Prostate gland (tissue), 2 donors: Measurements from ENCODE around the gene NUFIP2. TPM values are rescaled to one million over a fixed set of nuclear protein-coding genes. Genes with fewer than 3 reads are reported as not detected.

ENCODE experiments used
- DNase-seq: peaks from one replicate; pipeline ENCODE4 v3.0.0-alpha.2; 2019; ENCODE audit warnings: low spot score
- H3K27ac ChIP-seq, 2 donors: fragments of 200-600 bp; sonication (generic); 2 replicates each; pipeline ENCODE4 v1.5.1; 2017 to 2019
- H3K27me3 ChIP-seq: fragments of 200-600 bp; sonication (generic); replicated peaks from 2 replicates; pipeline ENCODE4 v1.5.1; 2019; ENCODE audit not compliant: insufficient read depth
- H3K36me3 ChIP-seq, 2 donors: fragments of 200-600 bp; sonication (generic); 1 replicate in 1 of 2; 2 replicates in 1 of 2; pipeline versions ENCODE4 v1.5.1 to v1.8.1; 2017 to 2019
- H3K4me1 ChIP-seq: fragments of 200-600 bp; sonication (generic); replicated peaks from 2 replicates; pipeline ENCODE4 v1.5.1; 2019
- H3K4me3 ChIP-seq, 2 donors: fragments of 200-600 bp; sonication (generic); 2 replicates each; pipeline ENCODE4 v1.5.1; 2017 to 2019
- H3K9me3 ChIP-seq: fragments of 200-600 bp; sonication (generic); 2 replicates; pipeline ENCODE4 v1.5.1; 2017
- POLR2A ChIP-seq: fragments of 450-650 bp; IDR thresholded peaks from one replicate; pipeline ENCODE4 v1.6.1; 2016; ENCODE audit warnings: antibody characterized with exemption, mild to moderate bottlenecking
- POLR2AphosphoS5 ChIP-seq: sonication (generic); formaldehyde crosslinking; IDR thresholded peaks from one replicate; pipeline ENCODE4 v1.6.1; 2017; ENCODE audit warnings: antibody characterized with exemption
- WGBS: methylation state at CpG from one replicate; pipeline ENCODE4 v1.1.5; 2018; 5-methylcytosine and 5-hydroxymethylcytosine counted together
- intact Hi-C: fragments of 100-400 bp; cut with DNase I; formaldehyde crosslinking; loops from one replicate; pipeline ENCODE4 v1.14.2; 2022
- total RNA-seq, 2 donors: library from RNA; depleted of rRNA; stranded (reverse); fragments of >200 nt; gene quantifications; one replicate each; pipeline ENCODE4 v1.1.0, GENCODE V29; 2016
- TF ChIP-seq, protein P1 (sequence below), 4 experiments: fragments of 200-600 bp in 2 of 4; fragments of 450-650 bp in 2 of 4; sonication (generic) in 2 of 4; IDR thresholded peaks; 1 replicate in 3 of 4; 2 replicates in 1 of 4; pipeline ENCODE4 v1.5.1; 2016 to 2019; ENCODE audit warnings: antibody characterized with exemption in 4 of 4, mild to moderate bottlenecking in 2 of 4, moderate library complexity in 2 of 4

The NUFIP2 gene
- total RNA-seq, 2 donors from 2014 or later: 21.1 to 30.6 TPM

DNA sequence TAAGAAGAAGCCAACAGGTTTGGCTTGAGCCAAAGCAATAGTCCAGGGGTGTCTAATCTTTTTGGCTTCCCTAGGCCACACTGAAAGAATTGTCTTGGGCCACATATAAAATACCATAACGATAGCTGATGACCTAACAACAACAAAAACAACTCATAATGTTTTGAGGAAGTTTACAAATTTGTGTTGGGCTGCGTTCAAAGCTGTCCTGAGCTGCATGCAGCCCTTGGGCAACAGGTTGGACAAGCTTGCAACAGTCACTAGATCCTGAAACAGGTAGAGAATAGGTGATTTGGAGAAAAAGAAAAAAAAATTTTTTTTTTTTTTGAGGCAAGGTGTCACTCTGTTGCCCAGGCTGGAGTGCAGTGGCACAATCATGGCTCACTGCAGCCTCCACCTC is 42.8 kb downstream of the NUFIP2 start:
- TF ChIP-seq POLR2AphosphoS5 (no peak), POLR2A (no peak)
- TF ChIP-seq, protein P1, sequence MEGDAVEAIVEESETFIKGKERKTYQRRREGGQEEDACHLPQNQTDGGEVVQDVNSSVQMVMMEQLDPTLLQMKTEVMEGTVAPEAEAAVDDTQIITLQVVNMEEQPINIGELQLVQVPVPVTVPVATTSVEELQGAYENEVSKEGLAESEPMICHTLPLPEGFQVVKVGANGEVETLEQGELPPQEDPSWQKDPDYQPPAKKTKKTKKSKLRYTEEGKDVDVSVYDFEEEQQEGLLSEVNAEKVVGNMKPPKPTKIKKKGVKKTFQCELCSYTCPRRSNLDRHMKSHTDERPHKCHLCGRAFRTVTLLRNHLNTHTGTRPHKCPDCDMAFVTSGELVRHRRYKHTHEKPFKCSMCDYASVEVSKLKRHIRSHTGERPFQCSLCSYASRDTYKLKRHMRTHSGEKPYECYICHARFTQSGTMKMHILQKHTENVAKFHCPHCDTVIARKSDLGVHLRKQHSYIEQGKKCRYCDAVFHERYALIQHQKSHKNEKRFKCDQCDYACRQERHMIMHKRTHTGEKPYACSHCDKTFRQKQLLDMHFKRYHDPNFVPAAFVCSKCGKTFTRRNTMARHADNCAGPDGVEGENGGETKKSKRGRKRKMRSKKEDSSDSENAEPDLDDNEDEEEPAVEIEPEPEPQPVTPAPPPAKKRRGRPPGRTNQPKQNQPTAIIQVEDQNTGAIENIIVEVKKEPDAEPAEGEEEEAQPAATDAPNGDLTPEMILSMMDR (IDR thresholded peaks at IDR 0.05): no peak
- no peak for DNase-seq
- H3K9me3 ChIP-seq: no peaks in the 10 kb centered on the region
- H3K4me1 ChIP-seq: no peaks in the 10 kb centered on the region
- H3K27ac ChIP-seq: no peak overlapping the region
- WGBS: 51% methylated on average over 2 of the region's 2 CpGs
- no peak overlapping the region for H3K4me3 ChIP-seq
- no peaks in the 10 kb centered on the region for H3K27me3 ChIP-seq
- intact Hi-C loops: loop anchor here (5.0 kb wide), 1 partner anchor 41 kb away; the partner anchor contains the start of gene NUFIP2
- H3K36me3 ChIP-seq: no peaks in the 10 kb centered on the region

DNA sequence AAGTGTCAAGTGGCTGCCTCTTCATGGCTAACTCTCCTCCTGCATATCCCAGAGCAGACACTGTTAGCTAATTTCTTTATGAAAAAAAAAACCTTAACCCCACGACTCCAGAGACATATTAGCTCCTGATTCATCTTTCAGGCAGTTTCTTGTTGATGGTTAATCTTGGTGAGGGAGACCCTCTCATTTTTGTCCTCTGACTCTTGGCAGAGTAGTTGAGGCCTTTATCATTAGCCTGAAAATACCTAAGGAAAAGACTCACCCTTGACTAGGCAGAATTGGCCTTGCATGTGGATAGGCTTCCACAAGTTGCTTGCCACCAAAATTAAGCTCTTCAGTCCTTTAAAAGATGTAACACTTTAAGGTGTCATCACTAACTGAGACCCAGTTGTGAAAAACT is 43.3 kb downstream of the NUFIP2 start:
- 86% methylated on average over 1 of the region's 1 CpG for WGBS
- Histone ChIP-seq H3K36me3 (no peaks in the 10 kb centered on the region), H3K9me3 (no peaks in the 10 kb centered on the region), H3K27me3 (no peaks in the 10 kb centered on the region), H3K4me3 (no peak overlapping the region), H3K4me1 (no peaks in the 10 kb centered on the region), H3K27ac (no peak overlapping the region)
- intact Hi-C loops: loop anchor here (5.0 kb wide), 1 partner anchor 42 kb away; the partner anchor contains the start of gene NUFIP2
- DNase-seq: no peak
- TF ChIP-seq POLR2A (no peak), POLR2AphosphoS5 (no peak)
- TF ChIP-seq, protein P1 (IDR thresholded peaks at IDR 0.05): no peak

DNA sequence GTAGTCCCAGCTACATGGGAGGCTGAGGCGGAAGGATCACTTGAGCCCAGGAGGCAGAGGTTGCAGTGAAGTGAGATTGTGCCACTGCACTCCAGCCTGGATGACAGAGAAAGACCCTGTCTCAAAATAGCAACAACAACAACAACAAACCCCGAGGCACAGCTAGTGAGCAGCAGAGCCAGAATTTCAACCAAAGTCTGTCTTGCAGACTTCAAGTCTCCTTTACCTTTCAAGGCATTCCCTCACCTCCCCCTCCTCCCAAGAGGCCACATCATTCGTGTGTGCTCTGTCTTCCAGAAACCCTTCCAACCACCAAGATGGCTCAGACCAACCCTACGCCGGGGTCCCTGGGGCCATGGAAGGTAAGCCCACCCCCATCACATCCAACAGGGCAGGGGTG is 45.1 kb downstream of the NUFIP2 start:
- intact Hi-C loops: no loop called here
- Histone ChIP-seq H3K27me3 (no peaks in the 10 kb centered on the region), H3K36me3 (no peaks in the 10 kb centered on the region), H3K4me1 (no peaks in the 10 kb centered on the region), H3K4me3 (no peak overlapping the region), H3K27ac (no peak overlapping the region), H3K9me3 (no peaks in the 10 kb centered on the region)
- 86% methylated on average over 5 of the region's 5 CpGs for WGBS
- TF ChIP-seq, protein P1 (IDR thresholded peaks at IDR 0.05): no peak
- TF ChIP-seq POLR2AphosphoS5 (no peak), POLR2A (no peak)
- no peak for DNase-seq

DNA sequence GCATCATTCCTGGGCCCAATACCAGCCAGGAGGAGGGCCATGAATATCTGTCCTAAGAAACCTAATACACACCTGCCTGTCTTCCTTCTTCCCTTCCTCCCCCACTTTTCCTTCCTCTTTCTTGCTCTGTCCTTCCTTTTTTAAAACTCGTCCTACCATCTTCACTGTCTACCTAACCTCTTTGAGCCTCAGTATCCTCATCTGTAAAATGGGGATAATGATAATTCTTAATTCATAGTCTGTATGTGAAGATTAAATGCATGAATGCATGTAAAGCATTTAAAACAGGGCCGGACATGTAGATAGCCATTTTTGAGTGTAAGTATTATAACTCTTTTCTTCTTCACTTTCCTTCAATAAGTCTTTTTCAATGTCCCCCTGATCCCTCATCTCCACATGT is 46.7 kb downstream of the NUFIP2 start:
- Histone ChIP-seq H3K4me1 (no peaks in the 10 kb centered on the region), H3K27ac (no peak overlapping the region), H3K4me3 (no peak overlapping the region), H3K27me3 (no peaks in the 10 kb centered on the region), H3K36me3 (no peaks in the 10 kb centered on the region), H3K9me3 (no peaks in the 10 kb centered on the region)
- WGBS: 80% methylated on average over 2 of the region's 2 CpGs
- TF ChIP-seq POLR2AphosphoS5 (no peak), POLR2A (no peak)
- TF ChIP-seq, protein P1 (IDR thresholded peaks at IDR 0.05): no peak
- intact Hi-C loops: no loop called here
- DNase-seq: no peak

DNA sequence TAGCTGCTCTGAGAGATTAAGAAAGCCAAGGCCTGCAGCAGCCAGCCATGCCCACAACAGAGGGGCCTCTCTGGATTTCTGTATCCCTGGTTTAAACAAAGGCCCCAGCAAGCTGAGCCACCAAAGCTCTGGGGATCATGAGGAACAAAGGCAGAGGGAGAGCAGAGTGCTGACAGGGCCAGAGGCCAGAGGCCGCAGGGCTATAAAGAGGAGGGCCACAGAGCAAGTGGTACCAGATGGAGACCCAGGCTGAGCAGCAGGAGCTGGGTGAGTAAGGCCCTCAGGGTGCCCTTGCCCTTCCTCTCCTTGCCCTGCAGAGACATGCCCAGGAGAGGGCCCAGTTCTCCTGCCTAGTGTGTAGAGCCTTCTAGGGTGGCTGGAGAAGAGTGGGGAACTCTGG is 47.3 kb downstream of the NUFIP2 start, which contains the start of gene CRYBA1:
CRYBA1 (plus strand) TSS at position 232 of the 400 bp plus-strand sequence; CDS start at position 237, 5 bp downstream.
- 58% methylated on average over 1 of the region's 1 CpG for WGBS
- Histone ChIP-seq H3K27ac (no peak within 1 kb of the TSS), H3K36me3 (no peaks in the 10 kb centered on the region), H3K27me3 (no peaks in the 10 kb centered on the region), H3K4me1 (no peaks in the 10 kb centered on the region), H3K4me3 (no peak within 1 kb of the TSS), H3K9me3 (no peaks in the 10 kb centered on the region)
- intact Hi-C loops: no loop called here
- DNase-seq: no peak
- TF ChIP-seq, protein P1 (IDR thresholded peaks at IDR 0.05): no peak
- no peak for TF ChIP-seq POLR2AphosphoS5
